ENCODE data around the gene PIGZ. TPM values are rescaled to one million over a fixed set of nuclear protein-coding genes. Genes with fewer than 3 reads are reported as not detected.

The PIGZ gene
- total and polyA plus RNA-seq, 9 of the 15 experiments (the other 6 are each of a cell fraction or from before 2014, with no cell fraction given) = 0.15 to 1.8 (median 0.76) TPM

GRCh38 chr3:196902296-196902695, 66.3 kb downstream of the PIGZ start:
- Histone ChIP-seq H3K9me3 (replicated peaks; ENCODE audit: control insufficient read depth, insufficient read depth, low read depth, low read length) (no peaks in the 10 kb centered on the region), H3K9ac (ENCODE audit: insufficient read depth in 1 of 2, low read depth in 2 of 2, low read length in 2 of 2) (no peak overlapping the region), H3K79me2 (ENCODE audit: control insufficient read depth, insufficient read depth, low read length) (peaks cover 4% of the 10 kb centered on the region), H3K4me2 (ENCODE audit: insufficient read depth, low read length) (no peak overlapping the region), H4K20me1 (replicated peaks; ENCODE audit: control insufficient read depth, insufficient read depth, low read length) (no peaks in the 10 kb centered on the region), H3K27ac (ENCODE audit: extremely low read depth, low read depth, low read length) (no peak overlapping the region), H3K27me3 (ENCODE audit: control insufficient read depth in 2 of 2, insufficient read depth in 2 of 2, low read length in 2 of 2) (no peaks in the 10 kb centered on the region), H3K36me3 (ENCODE audit: control insufficient read depth, insufficient read depth, low read length) (peaks cover 74% of the 10 kb centered on the region), H3K4me1 (replicated peaks in 1 of 2; ENCODE audit: control insufficient read depth in 2 of 2, insufficient read depth in 2 of 2, low read length in 2 of 2) (peaks cover 0 to 4% of the 10 kb centered on the region in 2 experiments; a peak in 2 of 5 replicates), H2AFZ (ENCODE audit: low read depth, low read length) (no peak overlapping the region), H3K9me1 (ENCODE audit: control insufficient read depth, insufficient read depth, low read length) (no peaks in the 10 kb centered on the region), H3K4me3 (no peak overlapping the region)
- no TSS peak for BruUV-seq (replicated peaks)
- CTCF ChIA-PET (ENCODE audit: low intra/inter-chr PET ratio) = no interaction called here
- WGBS (ENCODE audit: insufficient coverage, low coverage, missing lambda C conversion rate) = 70% methylated on average over 1 of the region's 1 CpG
- ATAC-seq = no peak
- no peak for DNase-seq (ENCODE audit: extremely low read depth in 1 of 4, low spot score in 3 of 4)
- POLR2A ChIA-PET = interaction anchor here (0.6 to 1.5 kb wide), 2 partner anchors 40 to 50 kb away, joined by 3 read pairs; partner anchors contain the start of gene NCBP2
- intact Hi-C loops (cut with micrococcal nuclease) = no loop called here
- in situ Hi-C loops (cut with MboI) = no loop called here
- FAIRE-seq = no peak
- TF ChIP-seq SMAD2 (IDR thresholded peaks at IDR 0.05; ENCODE audit: low read depth, low read length) (no peak), HDGF (IDR thresholded peaks at IDR 0.05) (no peak), ZNF431 (CRISPR knock-in tag; IDR thresholded peaks at IDR 0.05) (no peak), ZBTB2 (IDR thresholded peaks at IDR 0.05) (no peak), ZNF277 (CRISPR knock-in tag; IDR thresholded peaks at IDR 0.05; ENCODE audit: borderline replicate concordance) (no peak), RAD51 (IDR thresholded peaks at IDR 0.05; ENCODE audit: borderline replicate concordance, low read depth) (no peak), NR2C2 (CRISPR knock-in tag; IDR thresholded peaks at IDR 0.05) (no peak), NR2C2 (tag; IDR thresholded peaks at IDR 0.05) (no peak), ZNF12 (CRISPR knock-in tag; IDR thresholded peaks at IDR 0.05) (no peak), PREB (CRISPR knock-in tag; IDR thresholded peaks at IDR 0.05) (no peak), KDM2B (CRISPR knock-in tag; IDR thresholded peaks at IDR 0.05) (no peak), U2AF1 (optimal IDR thresholded peaks at IDR 0.05; ENCODE audit: low read depth, low read length) (no peak)
